HG02798 (cell line): ENCODE results near the gene HIVEP3.

Experiments used
- ATAC-seq: cut with Tn5 transposase; IDR thresholded peaks from one replicate; pipeline ENCODE4 v1.9.1; 2021; ENCODE audit warnings: mild to moderate bottlenecking; ENCODE audit not compliant: unreplicated experiment, poor library complexity

Gene HIVEP3

DNA sequence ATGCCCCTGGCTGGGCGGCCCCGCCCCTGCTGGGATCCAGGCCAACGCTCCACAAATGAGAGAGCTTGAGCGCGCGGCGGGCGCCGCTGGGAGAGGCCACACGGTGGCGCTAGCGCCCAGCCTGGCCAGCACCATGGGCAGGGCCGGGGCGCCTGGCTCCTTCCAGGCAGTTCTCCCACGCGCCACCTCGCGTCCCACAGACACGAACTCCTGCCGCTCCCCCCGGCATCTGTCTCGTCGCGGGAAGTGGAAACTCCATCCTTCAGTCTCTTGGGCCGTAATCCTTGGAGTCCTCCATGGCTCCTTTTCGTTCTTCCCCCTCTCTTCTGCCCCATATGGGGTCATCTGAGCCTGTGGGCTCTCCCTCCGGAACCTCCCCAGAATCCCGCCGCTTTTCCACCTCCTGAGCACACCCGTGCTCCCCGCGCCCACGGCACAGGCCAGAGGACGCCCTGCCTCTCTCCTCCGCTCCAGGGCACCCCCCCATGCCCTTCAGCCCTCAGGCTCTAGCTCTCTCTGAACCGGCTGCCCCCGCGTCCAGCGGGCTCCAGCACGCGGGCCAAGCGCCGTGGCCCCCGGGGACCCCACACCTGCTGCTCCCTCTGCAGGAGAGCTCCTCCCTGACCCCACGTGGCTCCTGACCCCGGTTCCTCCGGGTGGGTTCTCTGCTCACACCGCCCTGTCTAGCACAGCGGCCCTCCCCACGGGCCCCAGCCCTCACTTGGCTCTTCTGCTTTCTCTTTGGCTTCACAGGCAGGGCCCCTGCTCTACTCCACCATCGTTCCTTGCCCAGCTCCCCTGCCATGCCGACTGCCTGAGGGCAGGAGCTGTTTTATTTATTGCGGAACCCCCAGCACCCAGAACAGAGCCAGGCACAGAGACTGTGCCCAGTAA, 402.3 kb downstream of the HIVEP3 start:
- ATAC-seq, result peak; percentile 72

DNA sequence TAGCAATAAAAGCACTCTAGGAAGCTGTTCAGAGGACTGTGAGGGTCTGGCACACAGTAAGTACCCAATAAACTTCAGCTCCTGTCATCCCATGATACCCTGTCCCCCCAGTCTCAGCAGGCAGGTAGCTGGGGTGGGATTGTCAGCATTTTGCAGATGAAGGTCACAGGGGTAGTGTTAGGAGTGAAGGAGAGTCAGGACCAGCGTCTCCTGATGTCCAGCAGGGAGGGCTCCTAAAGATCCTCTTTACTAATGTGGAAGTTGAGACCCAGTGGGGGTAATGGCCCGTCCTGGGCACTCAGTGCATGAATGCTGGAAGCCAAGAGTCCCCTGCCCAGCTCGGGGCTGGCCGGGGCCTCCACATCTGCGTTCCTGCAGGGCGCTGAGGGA, 402.9 kb downstream of the HIVEP3 start:
- ATAC-seq, result no peak

DNA sequence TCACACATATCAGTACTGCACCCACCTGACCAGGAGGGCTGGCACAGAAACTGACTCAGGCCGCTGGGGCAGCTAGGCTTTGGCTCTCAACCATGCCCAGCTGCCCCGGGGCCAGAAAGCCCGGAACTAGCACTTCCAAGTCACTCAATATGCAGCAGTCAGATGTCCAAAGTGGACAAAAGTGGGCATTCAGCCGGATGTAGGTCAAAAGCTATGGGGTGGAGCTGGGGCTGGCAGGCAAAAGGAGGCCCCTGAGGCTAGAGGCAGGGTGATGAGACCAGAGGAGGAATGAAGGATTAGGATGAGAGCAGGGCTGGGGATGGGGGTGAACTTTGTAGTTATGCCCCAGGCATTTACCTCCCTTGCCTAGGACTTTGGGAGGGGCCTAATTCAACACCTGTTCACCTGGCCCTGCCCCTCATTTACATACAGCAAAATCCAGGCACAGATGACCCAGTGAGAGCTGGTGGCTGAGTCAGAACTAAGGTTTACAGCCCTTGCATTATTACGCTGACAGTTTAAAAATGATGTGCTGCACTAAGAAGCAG, 403.5 kb downstream of the HIVEP3 start:
- ATAC-seq, result no peak

DNA sequence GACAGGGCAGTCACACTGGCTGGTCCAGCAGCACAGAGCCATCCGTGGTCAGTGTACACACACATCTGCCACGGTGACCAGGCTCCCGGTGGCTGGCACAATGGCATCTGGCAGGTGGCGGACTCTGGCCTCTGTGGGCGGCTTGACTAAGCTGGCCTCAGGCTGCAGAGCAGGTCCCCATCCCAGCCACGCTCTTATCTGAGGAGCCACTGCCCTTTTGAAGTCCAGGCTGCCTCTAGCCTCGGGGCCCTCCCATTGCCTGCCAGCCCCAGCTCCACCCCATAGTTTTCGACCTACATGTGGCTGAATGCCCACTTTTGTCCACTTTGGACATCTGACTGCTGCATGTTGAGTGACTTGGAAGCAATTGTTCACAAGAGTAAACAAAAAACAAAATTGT, 404.3 kb downstream of the HIVEP3 start:
- no peak for ATAC-seq

DNA sequence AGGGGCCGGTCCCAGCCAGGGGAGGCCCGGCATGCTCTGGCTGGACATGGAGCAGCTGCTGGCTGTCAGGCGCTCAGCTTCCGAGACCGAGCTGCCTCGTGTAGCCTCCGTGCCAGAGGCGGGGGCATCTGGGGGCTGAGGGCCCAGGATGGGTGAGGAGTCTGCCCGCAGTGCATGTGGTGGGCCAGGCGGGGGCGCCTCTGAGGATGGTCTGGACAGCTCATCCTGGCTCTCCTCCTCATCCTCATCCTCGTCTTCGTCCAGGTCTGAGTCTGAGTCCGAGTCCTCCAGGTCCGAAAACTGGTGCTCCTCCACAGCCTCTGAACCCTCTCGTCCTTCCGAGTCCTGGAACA, 405.4 kb downstream of the HIVEP3 start:
- no peak for ATAC-seq

DNA sequence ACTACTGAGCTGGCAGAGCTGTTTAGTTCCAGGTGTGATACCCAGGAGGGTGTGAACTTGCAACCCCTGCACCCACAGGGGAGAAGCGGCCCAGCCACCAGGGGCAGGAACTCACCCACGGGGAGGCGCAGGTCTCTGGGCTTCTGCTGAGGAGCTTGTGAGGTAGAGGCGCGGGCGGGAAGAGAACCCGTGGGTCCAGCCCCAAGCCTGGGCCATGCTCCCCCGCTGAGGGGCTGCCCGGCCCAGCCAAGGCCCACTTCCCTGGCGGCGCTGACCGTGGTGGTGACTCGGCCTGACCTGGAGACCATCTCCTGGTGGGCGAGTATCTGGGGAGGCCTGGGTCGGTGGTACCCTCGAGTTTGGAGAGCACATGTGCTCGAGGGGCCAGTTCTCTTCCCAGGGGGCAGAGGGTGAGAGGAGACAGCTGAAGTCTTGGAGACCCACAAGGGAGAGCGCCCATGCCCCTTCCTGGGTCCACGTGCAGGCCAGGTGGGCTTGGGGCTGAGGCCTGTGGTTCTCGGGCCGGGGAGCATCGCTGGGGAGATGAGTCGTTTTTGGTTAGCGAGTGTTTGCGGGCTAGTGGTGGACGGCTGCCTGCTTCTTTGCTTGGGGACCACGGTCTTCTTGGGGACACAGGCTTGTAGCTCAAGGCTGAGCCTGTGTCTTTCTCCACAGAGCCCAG, 405.9 kb downstream of the HIVEP3 start:
- ATAC-seq, result no peak

DNA sequence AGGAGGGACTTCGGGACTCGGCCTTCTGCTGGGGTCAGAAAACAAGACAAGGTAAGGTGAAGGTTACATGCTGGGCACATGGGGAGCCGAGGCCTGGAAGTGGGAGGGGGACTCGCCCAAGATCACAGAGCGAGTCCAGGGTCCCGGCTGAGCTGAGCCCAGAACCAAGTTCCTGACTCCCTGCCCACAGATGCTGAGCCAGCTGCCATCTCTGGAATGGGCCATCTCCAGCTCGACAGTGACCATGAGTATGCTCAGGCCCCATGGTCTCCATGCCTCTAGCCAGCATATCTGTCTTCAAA, 407.5 kb downstream of the HIVEP3 start:
- ATAC-seq, result no peak

DNA sequence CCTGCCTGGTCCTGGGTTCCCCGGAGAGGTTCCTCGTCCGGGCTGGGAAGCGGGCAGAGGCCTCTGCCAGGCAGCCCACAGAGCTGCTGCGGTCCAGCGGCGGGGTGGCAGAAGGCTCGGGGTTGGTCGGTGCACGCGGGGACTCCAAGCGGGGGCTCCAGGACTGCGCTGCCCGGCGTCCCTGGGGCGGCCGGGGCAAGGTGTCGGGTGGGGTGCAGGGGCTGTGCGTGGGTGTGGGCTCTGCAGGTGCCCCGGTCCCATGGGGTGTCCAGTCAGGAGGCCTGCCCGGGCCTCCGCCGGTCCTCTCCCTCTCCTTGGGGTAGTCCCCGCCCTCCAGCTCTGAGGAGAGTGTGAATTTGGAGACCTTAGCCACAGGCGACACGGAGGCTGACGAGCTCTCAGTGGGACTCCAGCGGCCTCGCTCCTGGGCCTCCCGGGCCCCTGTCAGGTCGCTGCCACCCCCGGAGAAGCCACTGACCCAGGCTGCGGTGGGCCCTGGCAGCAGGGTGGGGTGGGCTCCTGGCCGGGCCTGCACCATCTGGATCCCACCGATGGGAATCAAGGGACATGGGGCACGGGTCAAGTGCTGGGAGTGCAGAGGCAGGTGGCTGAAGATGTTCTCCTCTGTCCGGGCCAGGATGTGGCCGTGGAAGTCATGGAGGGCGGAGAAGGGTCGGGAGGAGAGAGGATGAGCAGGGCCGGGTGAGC, 408.0 kb downstream of the HIVEP3 start:
- ATAC-seq, result no peak

DNA sequence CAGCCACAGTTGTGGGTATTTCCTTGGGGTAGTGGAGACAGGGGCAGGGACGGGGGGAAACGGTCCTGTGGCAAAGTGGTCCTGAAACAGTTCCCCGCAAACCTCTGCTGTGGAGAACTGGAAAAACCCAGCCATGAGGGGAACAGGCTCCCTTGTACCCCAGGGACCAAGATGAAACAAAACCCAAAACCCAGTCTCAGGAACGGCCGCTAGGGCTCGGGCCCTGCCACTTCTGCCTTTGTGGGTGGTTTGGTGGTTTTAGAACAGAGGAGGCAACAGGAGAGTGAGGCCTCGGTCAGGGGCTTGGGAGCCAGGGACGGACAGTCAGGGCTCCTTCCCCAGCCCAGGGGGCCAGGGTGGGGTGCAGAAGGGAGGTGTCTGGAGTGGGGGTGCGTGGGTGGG, 409.5 kb downstream of the HIVEP3 start:
- ATAC-seq, result no peak

DNA sequence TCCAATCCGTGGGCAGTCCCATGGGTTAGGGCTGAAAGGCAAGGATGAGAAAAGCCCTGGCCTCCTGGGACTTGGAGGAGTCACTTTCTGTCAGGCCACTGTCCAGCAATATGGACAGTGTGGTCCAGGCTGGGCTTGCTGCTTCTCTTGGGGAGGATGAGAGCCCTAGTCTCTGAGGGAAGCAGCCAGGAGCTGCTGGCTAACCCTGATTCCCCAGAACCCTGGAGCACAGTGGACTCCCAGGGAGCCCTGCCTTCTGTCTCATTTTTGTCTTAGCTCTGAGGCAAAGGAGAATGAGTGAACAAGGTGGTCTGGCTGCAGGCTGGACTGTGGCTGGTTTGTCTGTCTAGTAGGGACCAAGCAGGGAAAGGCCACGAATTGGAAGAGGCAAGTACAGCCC, 410.4 kb downstream of the HIVEP3 start:
- no peak for ATAC-seq

DNA sequence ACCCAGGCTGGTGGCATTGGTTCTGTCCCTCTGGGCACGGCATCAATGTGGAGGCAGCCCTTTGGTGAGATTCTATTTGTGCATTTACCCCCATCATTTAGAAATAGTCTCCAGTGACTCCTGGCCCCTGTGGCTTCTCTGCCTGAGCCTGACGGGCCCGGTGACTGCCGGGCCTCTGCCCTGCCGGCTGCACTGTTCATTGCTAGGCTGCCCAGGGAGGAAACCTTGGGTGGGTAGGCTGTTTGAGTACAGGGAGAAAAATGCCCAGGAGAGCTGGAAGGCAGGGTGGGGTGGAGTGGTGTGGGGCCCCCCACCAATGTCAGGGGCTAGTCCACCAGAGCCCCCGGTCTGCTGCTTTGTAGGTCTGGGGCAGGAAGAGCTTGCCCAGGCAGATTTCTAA, 410.9 kb downstream of the HIVEP3 start:
- no peak for ATAC-seq

DNA sequence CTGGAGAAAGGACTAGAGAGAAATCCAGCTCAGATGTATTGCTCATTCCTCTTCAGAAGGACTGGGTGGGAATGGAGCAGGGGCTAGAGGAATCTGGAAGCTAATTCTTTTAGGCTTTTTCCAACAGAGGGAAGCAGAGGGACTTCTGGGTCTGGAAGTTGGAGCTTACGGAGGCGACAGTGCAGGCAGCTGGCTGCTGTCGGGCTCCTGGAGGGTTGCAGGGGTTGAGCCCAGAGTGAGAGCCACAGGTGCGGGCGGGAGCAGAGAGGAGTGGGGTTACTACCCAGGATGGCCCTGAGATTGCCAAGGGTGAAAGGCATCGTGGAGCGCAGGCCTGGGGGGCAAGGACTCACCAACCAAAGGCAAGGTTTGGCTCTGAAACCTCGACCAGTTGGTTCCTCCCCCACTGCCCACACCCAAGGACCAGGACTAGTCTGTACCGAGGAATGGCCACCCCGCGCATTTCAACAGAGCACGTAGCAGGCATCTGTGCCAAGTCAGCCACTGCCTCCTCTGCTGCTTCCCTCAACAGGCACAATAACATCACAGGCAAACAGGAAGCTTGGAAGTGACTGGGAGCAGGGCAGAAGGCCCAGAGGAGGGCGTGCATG, 411.5 kb downstream of the HIVEP3 start:
- no peak for ATAC-seq

DNA sequence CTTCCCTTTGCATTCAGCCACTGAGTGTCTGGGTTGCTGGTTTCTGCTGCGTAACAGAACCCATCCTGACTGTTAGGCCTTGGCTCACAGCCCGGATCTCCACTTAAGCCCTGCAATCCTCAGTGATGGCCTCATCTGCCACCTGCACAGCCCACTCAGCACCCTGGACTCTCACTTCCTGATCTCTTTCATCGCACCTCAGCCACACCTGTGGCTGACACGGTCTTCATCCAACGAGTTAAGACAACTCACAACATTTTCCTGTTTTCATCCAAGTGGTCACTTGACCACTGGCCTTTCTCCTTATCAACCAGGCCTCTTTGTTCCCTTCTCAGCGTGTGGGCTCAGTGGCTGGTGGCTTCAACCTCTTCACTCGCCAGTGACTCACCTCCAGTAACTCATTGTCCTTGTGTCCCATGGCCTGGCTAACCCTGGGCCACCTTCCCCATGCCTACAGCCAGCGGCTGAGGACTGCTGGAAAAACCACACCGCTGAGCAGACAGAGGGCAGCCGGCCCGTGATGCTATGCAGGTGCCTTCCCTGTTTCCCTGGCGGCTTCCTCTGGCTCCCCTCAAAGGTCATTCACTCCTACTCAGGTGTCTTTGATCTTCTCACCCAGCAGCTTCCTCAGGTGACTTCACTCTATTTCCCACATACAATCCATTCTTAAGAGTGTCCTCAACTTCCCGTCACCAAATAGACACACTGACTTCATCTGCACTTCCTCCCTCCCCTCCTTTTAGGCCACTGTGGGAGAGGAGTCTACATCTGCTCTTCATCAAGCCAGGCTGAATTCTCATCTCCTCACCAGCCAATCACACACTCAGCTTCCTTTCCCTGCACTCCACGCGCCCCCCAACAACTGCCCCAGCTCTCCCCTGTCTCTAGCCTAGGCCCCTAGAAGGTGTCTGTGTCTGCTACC, 414.3 kb downstream of the HIVEP3 start:
- no peak for ATAC-seq

DNA sequence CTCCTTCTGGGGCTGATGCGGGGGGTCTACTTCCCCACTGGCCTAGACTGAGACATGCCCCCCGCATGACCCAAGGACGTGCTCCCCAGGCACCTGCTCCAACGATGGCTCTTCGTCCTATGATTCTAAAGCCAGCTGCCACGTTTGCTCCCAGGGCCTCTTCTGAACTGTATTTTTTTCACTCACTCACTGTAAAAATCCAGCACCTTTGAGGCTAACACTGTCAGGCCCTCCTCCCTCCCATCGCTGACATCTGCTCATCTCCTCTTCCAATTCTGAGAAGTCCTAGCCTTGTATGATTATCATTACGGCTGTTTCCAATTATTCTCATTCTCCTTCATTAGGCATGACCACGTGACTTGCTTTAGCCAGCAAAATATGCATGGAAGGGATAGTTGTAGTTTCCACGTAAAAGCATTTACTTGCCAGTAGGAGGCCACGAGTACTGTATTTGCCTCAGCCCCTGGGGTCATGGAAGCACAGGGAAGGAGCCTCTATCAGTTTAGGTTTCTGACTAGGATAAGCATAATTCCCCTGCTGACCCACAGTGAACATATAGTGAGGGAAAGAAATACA, 415.1 kb downstream of the HIVEP3 start:
- no peak for ATAC-seq

DNA sequence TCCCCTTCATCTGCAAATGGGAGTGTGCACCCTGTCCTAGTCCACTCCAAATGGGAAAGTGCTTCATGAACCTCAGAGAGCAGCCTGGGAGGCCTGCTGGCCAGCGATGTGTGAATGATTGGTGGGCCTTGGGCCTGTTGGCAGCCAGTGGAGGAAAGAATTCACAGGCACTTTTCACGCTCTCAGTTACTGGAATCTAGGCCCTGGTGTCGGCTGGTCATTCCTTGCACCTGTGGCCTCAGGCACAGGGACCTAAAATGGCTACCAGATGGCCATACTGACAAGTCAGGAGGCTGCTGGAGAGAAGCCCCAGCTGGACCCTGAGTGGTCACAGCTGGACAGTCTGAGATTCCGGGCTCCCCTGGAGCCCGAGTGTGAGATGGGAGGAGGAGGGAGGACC, 415.8 kb downstream of the HIVEP3 start:
- ATAC-seq, result no peak

DNA sequence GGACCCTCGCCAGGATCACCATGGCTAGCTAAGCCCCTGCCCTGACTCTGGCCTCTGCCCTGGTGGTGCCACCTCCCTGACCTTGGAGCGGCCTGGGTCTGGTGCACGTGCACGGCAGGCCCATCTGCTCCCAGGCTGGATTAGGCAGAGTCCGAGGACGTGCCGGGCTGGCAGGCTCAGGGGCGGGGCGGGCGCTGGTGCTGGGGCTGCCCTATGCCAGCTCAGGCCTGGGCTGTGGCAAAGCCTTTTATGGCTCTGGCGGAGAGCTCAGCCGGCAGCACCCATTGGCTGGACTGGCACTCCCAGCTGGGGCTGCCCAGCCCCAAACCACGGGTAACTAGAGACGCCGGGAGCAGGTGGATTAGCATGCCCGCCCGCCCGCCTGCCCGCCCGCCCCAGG, 417.1 kb downstream of the HIVEP3 start:
- no peak for ATAC-seq

DNA sequence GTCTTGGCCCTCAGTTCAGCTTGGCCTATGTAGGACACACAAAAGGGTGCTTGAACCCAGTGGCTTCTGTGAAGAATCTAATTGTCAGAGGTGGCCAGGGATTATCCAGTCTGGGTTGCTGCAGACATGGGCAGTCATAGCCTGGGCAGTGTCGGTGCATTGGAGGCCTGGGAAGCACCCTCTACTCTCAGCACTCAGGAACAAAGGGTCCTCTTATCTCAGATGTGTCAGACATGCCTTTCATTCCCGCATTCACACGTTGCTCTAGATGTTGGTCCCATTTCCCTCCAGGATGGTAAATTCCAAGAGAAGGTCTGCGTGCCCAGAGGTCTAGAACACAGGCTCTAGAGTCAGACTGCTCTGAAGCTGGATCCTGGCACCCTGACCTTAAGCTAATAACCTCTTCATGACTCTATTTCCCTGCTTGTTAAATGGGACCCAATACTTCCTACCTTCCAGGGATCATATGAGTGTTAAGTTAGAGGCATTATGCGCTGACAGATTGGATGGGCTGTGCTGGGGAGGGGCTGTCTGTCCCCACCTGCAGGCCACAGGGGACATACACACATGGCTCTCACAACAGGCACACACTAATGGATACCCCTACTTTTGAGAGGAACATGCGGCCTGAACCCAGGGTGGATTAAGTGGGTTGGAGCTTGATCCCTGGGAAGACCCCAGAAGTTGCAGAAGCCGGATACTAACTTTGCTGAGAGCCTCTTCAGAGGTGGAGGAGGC, 417.8 kb downstream of the HIVEP3 start:
- ATAC-seq, result no peak

DNA sequence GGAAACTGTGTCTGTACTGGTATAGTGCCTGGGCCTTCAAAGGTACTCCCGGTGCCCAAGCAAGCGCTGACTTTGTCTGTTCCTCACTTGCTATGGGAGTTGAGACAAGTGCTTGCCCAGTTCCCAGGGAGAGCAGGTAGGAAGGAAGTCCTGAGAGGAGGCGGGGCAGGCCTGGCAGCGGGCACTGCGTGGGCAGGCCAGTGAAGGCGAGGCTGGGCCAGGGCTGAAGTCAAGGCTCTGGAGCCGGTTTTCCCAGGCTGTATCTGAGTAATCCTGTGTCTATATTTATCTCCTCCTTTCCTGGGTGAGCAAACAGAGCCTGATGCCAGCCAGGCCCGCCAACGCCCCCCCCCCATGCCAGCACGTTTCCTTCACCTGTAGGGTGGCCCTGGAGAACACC, 418.3 kb downstream of the HIVEP3 start:
- no peak for ATAC-seq

DNA sequence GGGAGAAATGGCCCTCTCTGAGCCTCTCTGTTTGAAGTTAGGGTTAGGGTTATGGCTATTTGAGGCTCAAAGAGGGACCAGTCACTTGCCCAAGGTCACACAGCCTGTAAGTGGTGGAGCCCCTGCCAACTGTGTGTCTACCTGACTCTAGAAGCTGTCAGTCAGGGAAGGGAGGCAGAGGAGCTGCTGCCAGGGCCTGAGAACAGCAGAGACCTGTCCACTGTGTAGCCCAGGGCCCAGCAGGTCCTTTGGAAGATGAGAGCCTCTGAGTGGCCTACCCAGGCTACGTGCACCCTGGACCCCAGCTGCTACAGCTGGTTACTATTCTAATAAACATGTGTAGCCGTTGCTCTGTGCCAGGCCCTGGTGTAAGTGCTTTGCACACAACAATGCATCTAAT, 419.1 kb downstream of the HIVEP3 start:
- no peak for ATAC-seq
